DND-41 (cell line): ENCODE results near the gene MYL10.

Source experiments
- ATAC-seq: fragments of 200-7000 bp; cut with Tn5 transposase; 3 replicates; pipeline ENCODE4 v1.9.1; 2021; ENCODE audit warnings: low read depth; ENCODE audit not compliant: insufficient read depth
- DNase-seq: peaks from one replicate; pipeline ENCODE4 v3.0.0-alpha.2; 2020
- H2AFZ ChIP-seq: 2 replicates; pipeline ENCODE4 v1.6.0; 2012; ENCODE audit warnings: low read depth, low read length
- H3K27ac ChIP-seq: 2 replicates; pipeline ENCODE4 v1.5.1; 2012; ENCODE audit warnings: low read length, inconsistent platforms
- H3K27me3 ChIP-seq: fragments of 200-600 bp; sonication (generic); 2 replicates; pipeline ENCODE4 v1.6.0; 2012; ENCODE audit warnings: low read length, mild to moderate bottlenecking, inconsistent platforms; ENCODE audit not compliant: insufficient read depth, poor library complexity
- H3K36me3 ChIP-seq: 2 replicates; pipeline ENCODE4 v1.5.1; 2012; ENCODE audit warnings: low read length, inconsistent platforms; ENCODE audit not compliant: insufficient read depth
- H3K4me1 ChIP-seq: 2 replicates; pipeline ENCODE4 v1.5.1; 2012; ENCODE audit warnings: mild to moderate bottlenecking, low read length; ENCODE audit not compliant: insufficient read depth
- H3K4me2 ChIP-seq: 2 replicates; pipeline ENCODE4 v1.6.0; 2012; ENCODE audit warnings: mild to moderate bottlenecking, moderate library complexity, low read length, inconsistent platforms; ENCODE audit not compliant: insufficient read depth
- H3K4me3 ChIP-seq, 2 experiments: fragments of 200-600 bp in 1 of 2; shearing (Covaris generic) in 1 of 2; 2 replicates each; pipeline ENCODE4 v1.5.1; 2012 to 2016; ENCODE audit warnings: inconsistent platforms in 2 of 2, low read length in 2 of 2, mild to moderate bottlenecking in 2 of 2, low read depth in 1 of 2, moderate library complexity in 1 of 2
- H3K79me2 ChIP-seq: 2 replicates; pipeline ENCODE4 v1.6.0; 2012; ENCODE audit warnings: low read length, inconsistent platforms; ENCODE audit not compliant: insufficient read depth
- H3K9ac ChIP-seq: 2 replicates; pipeline ENCODE4 v1.6.0; 2012; ENCODE audit warnings: low read depth, mild to moderate bottlenecking, inconsistent platforms, low read length, moderate library complexity
- H3K9me3 ChIP-seq: 2 replicates; pipeline ENCODE4 v1.5.1; 2012; ENCODE audit warnings: low read length, moderate library complexity, mild to moderate bottlenecking, inconsistent platforms; ENCODE audit not compliant: insufficient read depth, severe bottlenecking
- H4K20me1 ChIP-seq: 2 replicates; pipeline ENCODE4 v1.6.0; 2012; ENCODE audit warnings: low read length; ENCODE audit not compliant: insufficient read depth
- CTCF ChIP-seq: IDR thresholded peaks from 2 replicates; pipeline ENCODE4 v1.5.1; 2012; ENCODE audit warnings: borderline replicate concordance, low read length, moderate library complexity, mild to moderate bottlenecking; ENCODE audit not compliant: poor library complexity, severe bottlenecking; ENCODE audit errors: extremely low read depth
- EZH2 ChIP-seq: IDR thresholded peaks from 3 replicates; pipeline ENCODE4 v1.6.1; 2012; ENCODE audit warnings: borderline replicate concordance, low read depth, mild to moderate bottlenecking, moderate library complexity, low read length, inconsistent platforms; ENCODE audit not compliant: severe bottlenecking

The MYL10 gene

GRCh38 chr7:101614939-101615302, 14.2 kb downstream of the MYL10 start:
- TF ChIP-seq CTCF (no peak), EZH2 (no peak)
- Histone ChIP-seq H3K9ac (no peak overlapping the region), H3K4me1 (no peaks in the 10 kb centered on the region), H3K36me3 (no peaks in the 10 kb centered on the region), H3K27ac (no peak overlapping the region), H3K4me3 (no peak overlapping the region), H3K4me2 (no peak overlapping the region), H3K9me3 (no peaks in the 10 kb centered on the region), H3K27me3 (no peaks in the 10 kb centered on the region), H4K20me1 (peaks cover 5% of the 10 kb centered on the region; the same call in 1 of the 2 replicates), H3K79me2 (no peaks in the 10 kb centered on the region), H2AFZ (no peak overlapping the region)
- ATAC-seq (no peak), DNase-seq (no peak)

GRCh38 chr7:101614098-101614938, 14.8 kb downstream of the MYL10 start:
- no peaks in the 10 kb centered on the region for H3K36me3 ChIP-seq
- H3K27me3 ChIP-seq, result no peaks in the 10 kb centered on the region
- H3K9ac ChIP-seq, result no peak overlapping the region
- DNase-seq (no peak), ATAC-seq (no peak)
- H3K4me3 ChIP-seq, result no peak overlapping the region
- H3K4me2 ChIP-seq, result no peak overlapping the region
- H3K79me2 ChIP-seq, result no peaks in the 10 kb centered on the region
- no peak overlapping the region for H3K27ac ChIP-seq
- no peaks in the 10 kb centered on the region for H3K4me1 ChIP-seq
- no peaks in the 10 kb centered on the region for H3K9me3 ChIP-seq
- H4K20me1 ChIP-seq, result peaks cover 5% of the 10 kb centered on the region; the same call in 1 of the 2 replicates
- no peak overlapping the region for H2AFZ ChIP-seq
- TF ChIP-seq EZH2 (no peak), CTCF (no peak)

GRCh38 chr7:101612885-101613515, 16.1 kb downstream of the MYL10 start:
- DNase-seq (no peak), ATAC-seq (no peak)
- no peak overlapping the region for H3K4me3 ChIP-seq
- H3K27ac ChIP-seq, result no peak overlapping the region
- H4K20me1 ChIP-seq, result peaks cover 5% of the 10 kb centered on the region; the same call in 1 of the 2 replicates
- no peak overlapping the region for H3K4me2 ChIP-seq
- no peaks in the 10 kb centered on the region for H3K4me1 ChIP-seq
- no peak overlapping the region for H2AFZ ChIP-seq
- no peaks in the 10 kb centered on the region for H3K9me3 ChIP-seq
- H3K27me3 ChIP-seq, result no peaks in the 10 kb centered on the region
- H3K79me2 ChIP-seq, result no peaks in the 10 kb centered on the region
- H3K9ac ChIP-seq, result no peak overlapping the region
- no peaks in the 10 kb centered on the region for H3K36me3 ChIP-seq
- no peak for TF ChIP-seq EZH2
- TF ChIP-seq CTCF, result no peak
